ENCODE results near the gene RGS7.

The RGS7 gene

GRCh38 chr1:240968864-240969263, 388.1 kb downstream of the RGS7 start:
- DNase-seq, result no peak

- DNase-seq, result no peak
Measured at GRCh38 chr1:240967070-240967724, 389.8 kb downstream of the RGS7 start.

GRCh38 chr1:240965581-240966091, 391.4 kb downstream of the RGS7 start:
- DNase-seq, result no peak

GRCh38 chr1:240962086-240962485, 394.9 kb downstream of the RGS7 start:
- no peak for DNase-seq

GRCh38 chr1:240956424-240956823, 400.6 kb downstream of the RGS7 start:
- no peak for DNase-seq

- DNase-seq, result no peak
Measured at GRCh38 chr1:240956020-240956419, 401.0 kb downstream of the RGS7 start.

- no peak for DNase-seq
Measured at GRCh38 chr1:240947438-240948224, 409.4 kb downstream of the RGS7 start.

- DNase-seq, result no peak
Measured at GRCh38 chr1:240946926-240947325, 410.1 kb downstream of the RGS7 start.

GRCh38 chr1:240942901-240943300, 414.1 kb downstream of the RGS7 start:
- DNase-seq, result no peak

- no peak for DNase-seq
Measured at GRCh38 chr1:240941701-240942370, 415.2 kb downstream of the RGS7 start.

- DNase-seq, result no peak
Measured at GRCh38 chr1:240936911-240937668, 419.9 kb downstream of the RGS7 start.

GRCh38 chr1:240935920-240936319, 421.1 kb downstream of the RGS7 start:
- DNase-seq, result no peak

GRCh38 chr1:240931031-240931430, 426.0 kb downstream of the RGS7 start:
- no peak for DNase-seq

- DNase-seq, result no peak
Measured at GRCh38 chr1:240928265-240928664, 428.7 kb downstream of the RGS7 start.

- no peak for DNase-seq
Measured at GRCh38 chr1:240927821-240928220, 429.2 kb downstream of the RGS7 start.

GRCh38 chr1:240925273-240925672, 431.7 kb downstream of the RGS7 start:
- DNase-seq, result no peak

- DNase-seq, result no peak
Measured at GRCh38 chr1:240917976-240918375, 439.0 kb downstream of the RGS7 start.

GRCh38 chr1:240914506-240914905, 442.5 kb downstream of the RGS7 start:
- no peak for DNase-seq

GRCh38 chr1:240912821-240913220, 444.2 kb downstream of the RGS7 start:
- DNase-seq, result no peak

- DNase-seq, result no peak
Measured at GRCh38 chr1:240909701-240910457, 447.1 kb downstream of the RGS7 start.

- no peak for DNase-seq
Measured at GRCh38 chr1:240906477-240906876, 450.5 kb downstream of the RGS7 start.

- no peak for DNase-seq
Measured at GRCh38 chr1:240905225-240905765, 451.7 kb downstream of the RGS7 start.

All from stimulated activated CD4-positive, alpha-beta T cell treated with anti-CD3 and anti-CD28 coated beads, Interleukin-1b, Interleukin-23, amount 100 ng/mL, for 48 hours (primary cell).